TTC549 (cell line): ENCODE measurements around the gene PPIE.

Source experiments
- FAIRE-seq: peaks from 2 replicates; lab custom pipeline; 2012; peaks lifted over from hg19 to GRCh38; lab: Jason Lieb, UNC

PPIE gene

GRCh38 chr1:39720094-39720999, 18.3 kb upstream of the PPIE start:
- peak; percentile 94 for FAIRE-seq

- FAIRE-seq, result no peak
Observed at GRCh38 chr1:39721664-39722063, 17.0 kb upstream of the PPIE start.

GRCh38 chr1:39722495-39722894, 16.2 kb upstream of the PPIE start:
- no peak for FAIRE-seq

- FAIRE-seq, result no peak
Observed at GRCh38 chr1:39726600-39726999, 12.1 kb upstream of the PPIE start.

GRCh38 chr1:39727221-39727931, 11.3 kb upstream of the PPIE start:
- FAIRE-seq, result no peak

GRCh38 chr1:39727932-39728317, 10.8 kb upstream of the PPIE start:
- no peak for FAIRE-seq

- no peak for FAIRE-seq
Observed at GRCh38 chr1:39729030-39729429, 9.7 kb upstream of the PPIE start.

- FAIRE-seq, result no peak
Observed at GRCh38 chr1:39729842-39730241, 8.8 kb upstream of the PPIE start.

GRCh38 chr1:39732730-39733129, 6.0 kb upstream of the PPIE start:
- no peak for FAIRE-seq

- no peak for FAIRE-seq
Observed at GRCh38 chr1:39733161-39733560, 5.5 kb upstream of the PPIE start.

GRCh38 chr1:39735731-39736130, 3.0 kb upstream of the PPIE start:
- FAIRE-seq, result no peak

GRCh38 chr1:39737546-39738169, 1.0 kb upstream of the PPIE start:
- no peak for FAIRE-seq

- FAIRE-seq, result no peak
Observed at GRCh38 chr1:39745016-39745670, 6.5 kb downstream of the PPIE start.

GRCh38 chr1:39751595-39751994, 12.9 kb downstream of the PPIE start:
- no peak for FAIRE-seq

- no peak for FAIRE-seq
Observed at GRCh38 chr1:39752703-39753102, 14.0 kb downstream of the PPIE start.

GRCh38 chr1:39753132-39754025, 14.7 kb downstream of the PPIE start:
- no peak for FAIRE-seq

- FAIRE-seq, result no peak
Observed at GRCh38 chr1:39754026-39754570, 15.4 kb downstream of the PPIE start.

- FAIRE-seq, result no peak
Observed at GRCh38 chr1:39754906-39755504, 16.3 kb downstream of the PPIE start.

- FAIRE-seq, result no peak
Observed at GRCh38 chr1:39755965-39756659, 17.4 kb downstream of the PPIE start.

GRCh38 chr1:39757501-39757900, 18.8 kb downstream of the PPIE start:
- FAIRE-seq, result no peak
